Activated CD8-positive, alpha-beta memory T cell treated with anti-CD3 and anti-CD28 coated beads for 48 hours (primary cell): ENCODE results near the gene CTNND2.

Experiments used
- DNase-seq, 3 experiments: peaks; one replicate each; pipeline ENCODE4 v3.0.0-alpha.2; 2020; ENCODE audit warnings: low read depth in 2 of 3, low spot score in 2 of 3

CTNND2 gene

DNA sequence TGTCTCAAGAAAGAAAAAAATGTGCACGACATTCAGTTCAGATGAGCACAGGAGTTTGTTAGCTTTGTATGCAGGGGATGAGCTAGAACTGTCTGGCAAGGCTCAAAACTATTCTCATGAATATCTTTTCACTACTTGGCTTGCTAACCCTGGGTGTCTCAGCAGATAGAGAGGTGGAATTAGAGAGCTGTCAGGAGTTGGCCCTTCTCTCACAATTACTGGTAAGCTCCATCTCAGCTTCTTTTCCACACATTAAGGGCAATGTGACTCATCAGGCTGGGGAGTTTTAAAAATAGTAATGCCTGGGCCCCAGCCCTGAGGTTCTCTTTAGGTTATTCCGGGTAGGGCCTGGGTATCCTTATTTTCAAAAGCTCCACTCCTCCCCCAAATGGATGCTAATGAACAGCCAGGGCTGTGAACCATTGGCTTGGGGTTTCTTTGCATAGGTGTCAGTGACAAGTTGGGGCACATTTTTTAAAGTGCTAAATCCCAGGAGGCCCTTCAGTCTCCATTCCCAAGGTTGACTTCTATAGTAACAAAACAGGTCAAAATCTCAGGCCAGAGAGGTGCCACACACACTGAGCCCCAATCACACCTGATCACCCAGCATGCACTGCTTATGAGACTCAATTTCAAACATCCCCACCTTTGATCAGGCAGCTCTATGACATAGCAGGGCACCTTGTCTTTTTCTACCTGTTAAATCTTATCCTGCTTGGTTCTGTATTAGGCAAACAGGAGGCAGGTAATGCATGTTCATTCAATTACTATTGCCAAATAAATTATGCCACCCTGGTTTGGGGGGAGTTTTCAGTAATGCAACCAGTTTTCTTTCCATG lies 903.5 kb downstream of the CTNND2 start:
- no peak for DNase-seq

DNA sequence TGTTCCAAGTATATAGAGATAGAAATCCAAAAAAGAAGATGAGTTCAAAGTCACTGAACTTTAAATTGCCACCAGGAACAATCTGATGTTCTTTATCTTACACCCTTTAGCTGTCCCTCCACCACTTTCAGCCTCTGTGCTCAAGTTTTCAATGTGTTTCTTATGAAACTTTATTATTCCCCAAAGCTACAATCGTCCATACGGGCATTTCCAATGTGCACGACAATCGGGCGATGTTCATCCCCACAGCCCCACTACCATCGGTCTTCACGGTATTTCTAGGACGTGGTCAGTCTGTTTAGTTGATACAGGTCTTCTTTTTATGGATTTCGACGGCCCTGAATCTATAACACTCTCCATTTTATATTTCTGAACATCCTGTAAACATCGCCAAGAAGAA lies 904.5 kb downstream of the CTNND2 start:
- DNase-seq, result no peak

DNA sequence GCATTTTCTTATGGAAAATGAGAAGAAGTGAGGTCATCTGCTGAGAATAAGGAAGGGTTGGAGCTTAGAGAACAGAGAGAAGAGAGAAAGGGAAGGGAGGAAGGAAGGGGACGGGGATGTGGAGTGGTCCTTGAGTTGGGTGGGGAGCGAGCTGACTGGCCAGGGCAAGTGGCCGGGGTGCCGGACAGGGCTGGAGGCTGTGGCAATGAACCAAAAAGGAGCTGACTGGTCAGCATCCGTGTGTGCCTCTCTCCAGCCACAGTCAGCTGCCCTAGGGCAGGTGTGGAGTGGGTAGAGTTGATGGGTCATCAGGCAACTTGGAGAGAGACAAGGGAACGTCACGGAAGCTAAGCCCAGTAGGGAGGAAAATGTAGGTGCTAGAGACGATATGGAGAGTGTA lies 908.4 kb downstream of the CTNND2 start:
- DNase-seq, result no peak

DNA sequence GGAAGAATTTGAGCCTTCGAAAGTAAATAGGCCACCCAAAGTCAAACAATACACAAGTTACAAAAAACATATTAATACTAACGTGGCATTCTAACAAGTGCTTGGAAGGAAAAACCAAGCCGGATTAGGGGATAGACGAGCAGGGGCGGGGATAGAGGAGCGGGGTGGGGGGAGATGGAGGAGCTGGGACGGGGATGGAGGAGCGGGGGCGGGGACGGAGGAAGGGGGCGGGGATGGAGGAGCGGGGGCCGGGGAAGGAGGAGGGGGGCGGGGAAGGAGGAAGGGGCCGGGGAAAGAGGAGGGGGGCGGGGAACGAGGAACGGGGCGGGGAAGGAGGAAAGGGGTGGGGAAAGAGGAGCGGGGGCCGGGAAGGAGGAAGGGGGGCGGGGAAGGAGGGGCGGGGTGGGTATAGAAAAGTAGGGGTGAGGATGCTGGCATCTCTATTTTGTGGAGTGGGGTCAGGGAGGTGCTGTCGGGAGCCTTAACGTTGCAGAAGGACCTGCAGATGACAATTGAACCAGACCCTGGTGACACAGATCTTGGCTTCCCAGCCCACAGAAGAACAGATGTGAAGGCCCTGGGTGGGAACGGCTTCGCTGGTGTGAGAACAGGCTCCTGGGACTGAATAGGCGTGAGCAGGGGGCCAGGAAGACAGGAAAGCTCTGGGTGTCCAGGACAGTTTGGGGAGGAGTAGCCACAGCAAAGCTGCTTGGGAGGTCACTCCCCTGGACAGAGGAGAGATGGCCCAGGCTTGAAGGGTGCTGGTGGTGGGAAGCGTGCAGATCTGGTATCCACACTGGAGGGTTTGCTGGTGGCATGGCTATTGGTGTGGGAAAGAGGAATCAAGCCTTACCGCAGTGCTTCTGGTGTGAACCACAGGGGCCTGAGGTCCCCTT lies 909.9 kb downstream of the CTNND2 start:
- no peak for DNase-seq

DNA sequence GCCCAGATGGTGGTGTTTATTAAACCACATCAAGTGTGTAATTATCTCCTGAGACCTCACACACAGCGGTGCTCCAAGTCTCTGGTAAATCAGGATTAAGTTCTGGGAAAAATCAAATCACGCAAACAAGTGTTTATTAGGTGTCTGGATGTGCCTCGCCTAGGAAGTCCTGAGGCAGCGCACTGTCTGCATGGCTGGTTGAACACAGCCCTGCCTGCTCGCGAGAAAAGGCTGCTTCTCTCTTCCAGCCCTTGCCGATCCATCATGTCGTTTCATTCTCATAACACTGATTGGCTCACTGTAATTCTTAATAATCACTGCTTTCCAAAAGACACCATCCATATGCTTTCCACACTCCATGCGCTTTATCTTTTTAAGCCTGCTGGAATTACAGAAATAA lies 913.6 kb downstream of the CTNND2 start:
- no peak for DNase-seq

DNA sequence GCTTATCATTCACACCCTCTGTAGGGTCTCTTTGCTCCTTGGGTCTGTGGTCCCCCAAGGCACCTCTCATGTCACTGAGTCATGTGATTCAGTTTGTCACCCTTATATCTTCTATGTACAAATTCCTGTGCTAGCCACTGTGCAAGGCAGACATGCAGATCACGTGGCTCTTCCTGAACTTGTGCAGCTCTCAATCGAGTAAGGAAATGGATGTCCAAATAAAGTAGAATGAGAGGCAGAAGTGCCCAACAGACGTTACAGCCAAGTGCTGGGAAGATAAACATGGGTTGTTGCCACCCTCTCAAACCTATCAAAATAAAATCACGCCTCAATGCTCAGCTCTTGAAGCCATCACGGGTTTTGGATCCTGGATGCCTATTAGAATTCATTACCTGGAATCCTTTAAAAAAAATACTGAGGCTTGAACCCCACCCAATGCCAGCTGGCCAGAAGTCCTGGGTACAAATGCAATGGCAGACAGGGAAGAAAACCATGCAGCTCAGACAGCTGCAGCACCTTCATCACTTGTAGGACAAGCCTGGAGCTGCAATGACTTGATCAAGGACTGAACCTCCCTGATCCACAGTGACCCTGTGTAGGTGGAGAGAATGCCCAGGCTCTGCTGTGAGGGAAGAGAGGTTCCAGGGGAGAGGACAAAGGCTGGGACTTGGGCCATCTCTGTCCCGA lies 914.5 kb downstream of the CTNND2 start:
- DNase-seq, result no peak

DNA sequence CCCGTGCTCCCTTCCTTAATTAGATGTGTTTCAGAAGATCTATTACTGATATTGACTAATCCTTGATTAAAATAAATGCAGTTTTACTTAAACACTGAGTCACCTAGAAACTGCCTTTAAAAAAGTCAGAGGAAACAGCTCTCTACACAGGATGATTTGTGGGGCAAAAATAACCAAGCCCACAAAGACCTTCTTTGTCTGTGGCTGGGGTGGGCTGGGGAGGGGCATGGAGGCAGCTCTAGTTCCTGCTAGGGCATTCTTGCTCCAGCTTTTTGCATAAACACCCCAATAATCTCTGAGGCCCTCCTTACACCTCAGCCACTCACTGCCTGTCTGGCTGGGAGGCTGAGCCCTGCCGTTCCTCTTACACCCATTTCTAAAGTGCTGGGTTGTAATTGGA lies 915.6 kb downstream of the CTNND2 start:
- no peak for DNase-seq

DNA sequence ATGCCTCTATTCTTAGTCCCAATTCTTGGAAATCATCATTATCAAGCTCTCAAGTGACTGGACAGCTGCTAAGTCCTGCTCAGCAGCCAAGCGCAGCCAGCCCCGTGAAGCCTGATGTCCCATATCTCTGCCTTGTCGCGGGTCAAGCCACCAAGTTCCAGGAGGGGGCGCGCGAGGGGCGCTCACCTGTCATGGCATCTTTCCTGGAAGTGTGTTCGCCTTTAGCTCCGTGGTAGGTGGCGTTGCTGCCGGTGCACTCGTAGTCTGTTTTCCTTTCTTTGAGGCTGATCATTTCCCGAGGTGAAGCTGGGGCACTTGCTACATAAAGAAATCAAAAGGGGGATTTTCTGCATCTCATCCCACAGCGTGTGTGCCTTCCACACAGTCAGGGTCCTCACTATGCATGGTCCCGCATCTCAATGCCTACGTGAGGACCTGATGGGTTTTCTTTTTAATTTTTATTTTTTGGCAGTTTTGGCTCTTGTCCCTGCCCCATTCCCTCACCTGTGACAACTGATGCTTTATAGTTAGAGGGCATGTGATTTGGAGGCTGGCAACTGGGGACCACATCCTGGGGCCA lies 916.2 kb downstream of the CTNND2 start:
- peak; percentile 33 to 66 (median 40) for DNase-seq

DNA sequence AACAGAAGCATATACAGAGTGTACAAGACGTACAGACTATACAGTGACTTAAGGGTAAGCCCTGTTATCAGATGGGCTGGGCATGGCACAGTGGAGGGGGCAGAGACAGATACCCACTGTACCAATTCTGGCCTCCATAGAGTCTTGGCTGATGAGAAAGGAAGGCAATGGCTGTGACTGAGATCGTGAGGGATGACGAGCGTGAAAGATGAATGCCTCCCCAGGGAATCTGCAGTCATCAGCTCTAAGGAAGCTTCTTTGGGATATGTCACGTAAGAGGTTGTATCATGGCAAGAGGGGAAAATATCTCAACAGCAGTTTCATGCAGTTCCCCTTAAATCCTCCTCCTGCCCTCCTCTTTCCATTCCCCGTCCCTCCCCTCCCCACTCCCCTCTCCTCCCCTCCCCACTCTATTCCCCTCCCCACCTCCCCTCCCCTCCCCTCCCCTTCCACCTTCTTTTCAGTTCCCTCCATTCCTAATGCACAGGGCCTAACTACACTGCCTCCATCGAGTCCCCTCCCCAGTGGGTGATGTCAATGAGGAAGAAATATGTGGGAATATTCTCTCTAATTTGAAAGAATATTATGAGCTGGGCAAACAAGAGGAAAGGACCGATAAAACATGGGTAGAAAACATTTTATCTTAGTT lies 916.8 kb downstream of the CTNND2 start:
- DNase-seq, result no peak

DNA sequence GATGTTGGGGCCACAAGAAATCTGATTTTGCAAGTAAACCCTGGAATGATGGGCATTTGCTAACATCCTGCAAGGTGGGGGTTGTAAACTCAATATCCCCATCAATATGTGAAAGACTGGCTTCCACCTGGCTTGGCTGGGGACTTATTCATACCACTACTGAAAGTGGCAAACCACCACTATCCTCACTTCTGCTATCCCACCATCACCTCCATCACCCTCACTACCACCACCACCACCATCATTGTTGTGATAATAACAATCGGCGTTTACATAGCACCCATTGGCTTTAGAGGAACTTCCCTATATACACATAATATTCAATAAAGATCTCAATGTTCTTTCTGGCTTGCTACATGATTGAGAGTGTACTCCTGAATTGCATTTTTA lies 918.5 kb downstream of the CTNND2 start:
- DNase-seq, result no peak

DNA sequence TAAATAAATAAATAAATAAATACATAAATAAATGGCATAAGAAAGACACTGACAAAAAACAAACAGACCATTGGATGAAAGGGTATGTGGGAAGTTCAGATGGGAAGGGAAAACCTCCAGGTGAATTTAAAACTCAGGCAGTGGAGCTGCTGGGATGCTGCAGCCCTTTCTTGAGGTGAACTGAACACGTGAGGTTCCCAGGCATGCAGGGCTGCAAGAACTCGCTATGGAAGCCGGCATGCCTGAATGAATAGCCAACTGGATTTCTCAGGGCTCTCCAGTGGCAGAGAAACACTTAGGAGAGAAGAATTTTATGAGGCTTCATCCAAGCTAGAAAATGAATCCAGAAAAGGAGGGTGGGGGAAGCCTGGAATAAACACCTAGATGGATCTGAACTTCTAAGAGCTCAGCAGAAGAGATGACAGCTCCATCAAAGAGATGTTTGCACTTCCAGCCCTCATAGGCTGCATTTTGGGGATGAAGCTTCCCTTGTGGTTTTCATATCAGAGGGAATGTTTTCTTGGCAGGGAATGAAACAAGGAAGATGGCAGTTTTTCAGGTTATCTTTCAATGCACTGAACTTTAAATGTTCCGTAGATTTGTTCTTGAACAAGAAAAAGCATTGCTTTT lies 919.0 kb downstream of the CTNND2 start:
- no peak for DNase-seq

DNA sequence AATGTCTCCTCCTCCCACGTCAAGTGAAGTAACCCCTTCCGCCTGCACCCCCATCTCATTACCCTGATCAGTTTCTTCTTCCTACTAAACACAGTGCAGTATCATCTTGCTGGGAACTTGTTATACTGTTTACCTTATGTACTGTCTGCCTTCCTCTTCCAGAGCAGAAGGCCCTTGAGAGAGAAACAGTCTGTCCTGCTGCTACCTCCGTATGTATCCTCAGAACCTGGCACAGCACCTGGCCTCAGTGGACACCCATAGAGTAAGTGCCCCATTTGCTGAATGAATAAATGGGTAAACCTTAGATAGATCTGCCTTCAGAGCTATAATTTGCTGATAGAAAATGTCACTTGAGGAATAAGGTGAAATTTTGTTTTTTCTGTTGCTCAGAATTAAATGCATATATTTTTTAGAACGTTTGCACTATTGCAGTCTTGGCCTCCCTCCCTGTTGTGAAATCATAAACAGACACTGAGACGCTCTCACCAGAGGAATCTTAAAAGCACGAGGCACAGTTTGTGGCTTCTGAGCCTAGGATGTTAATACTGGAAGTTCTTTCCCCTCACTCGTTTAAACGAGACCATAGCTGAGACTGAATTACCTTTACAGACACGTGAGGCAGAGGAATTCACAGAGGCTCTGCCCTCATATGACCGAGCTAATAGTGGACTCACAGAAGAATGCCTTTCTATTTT lies 920.1 kb downstream of the CTNND2 start:
- no peak for DNase-seq

DNA sequence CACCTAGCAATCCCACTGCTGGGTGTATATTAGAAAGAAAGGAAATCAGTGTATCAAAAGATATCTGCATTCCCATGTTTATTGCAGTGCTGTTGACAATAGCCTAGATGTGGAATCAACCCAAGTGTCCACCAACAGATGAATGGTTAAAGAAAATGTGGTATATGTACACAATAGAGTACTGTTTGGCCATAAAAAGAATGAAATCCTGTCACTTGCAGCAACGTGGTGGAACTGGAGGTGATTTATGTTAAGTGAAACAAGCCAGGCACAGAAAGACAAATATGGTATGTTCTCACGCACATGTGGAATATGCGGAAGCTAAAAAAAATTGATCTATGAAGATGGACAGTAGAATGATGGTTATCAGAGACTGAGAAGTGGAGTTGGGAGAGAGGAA lies 921.6 kb downstream of the CTNND2 start:
- no peak for DNase-seq

DNA sequence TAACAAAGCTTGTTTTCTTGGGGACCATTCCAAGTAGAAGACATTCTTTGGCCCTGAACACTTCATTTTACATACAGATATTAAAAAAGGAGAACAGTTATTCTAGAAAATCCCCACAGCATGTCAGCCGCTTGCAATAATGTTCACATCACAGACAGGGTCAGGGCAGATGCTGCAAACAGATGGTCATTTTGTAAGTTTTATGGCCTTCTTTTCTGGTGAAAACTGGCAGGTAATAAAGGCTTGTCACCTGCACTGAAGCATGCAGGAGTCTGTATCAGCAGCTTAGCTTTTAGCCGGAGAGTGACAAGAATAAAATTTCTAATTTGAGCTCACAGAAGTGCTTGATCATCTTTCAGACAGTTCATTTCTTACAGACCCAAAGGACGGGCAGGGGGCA lies 922.3 kb downstream of the CTNND2 start:
- no peak for DNase-seq

DNA sequence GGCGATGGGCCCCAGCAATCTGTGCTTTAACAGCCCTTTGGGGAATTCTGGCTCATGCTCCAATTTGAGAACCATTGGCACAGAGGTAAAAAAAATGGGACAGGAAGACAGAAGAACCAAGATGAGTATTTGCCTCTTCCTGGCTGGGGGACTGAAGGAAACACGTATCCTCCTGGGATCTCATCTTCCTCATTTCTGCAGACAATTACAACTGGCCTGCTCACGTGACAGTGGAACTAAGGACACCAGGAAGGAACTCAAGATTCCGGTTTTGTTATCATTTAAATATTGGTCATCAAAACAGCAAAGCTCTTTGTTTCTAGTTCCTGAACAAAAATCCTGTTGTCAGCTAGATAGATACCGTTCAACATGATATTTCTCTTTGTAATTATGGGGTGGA lies 927.2 kb downstream of the CTNND2 start:
- no peak for DNase-seq

DNA sequence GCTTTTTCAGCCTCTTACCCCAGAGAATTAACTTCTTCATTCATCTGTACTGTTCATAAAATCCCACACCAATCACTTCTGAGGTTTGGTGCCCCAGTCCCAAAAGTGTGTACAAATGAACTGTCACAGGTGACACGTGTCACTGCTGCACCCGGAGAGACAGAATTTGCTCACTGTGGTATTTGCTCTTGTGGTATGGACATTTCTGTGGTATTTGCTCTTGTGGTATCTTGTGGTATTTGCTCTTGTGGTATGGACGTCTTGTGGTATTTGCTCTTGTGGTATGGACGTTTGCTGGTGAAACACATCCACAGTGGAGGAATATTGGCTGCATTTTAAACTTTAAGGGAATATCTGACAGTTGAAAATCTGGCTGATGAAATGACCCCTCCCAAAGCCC lies 928.3 kb downstream of the CTNND2 start:
- no peak for DNase-seq

DNA sequence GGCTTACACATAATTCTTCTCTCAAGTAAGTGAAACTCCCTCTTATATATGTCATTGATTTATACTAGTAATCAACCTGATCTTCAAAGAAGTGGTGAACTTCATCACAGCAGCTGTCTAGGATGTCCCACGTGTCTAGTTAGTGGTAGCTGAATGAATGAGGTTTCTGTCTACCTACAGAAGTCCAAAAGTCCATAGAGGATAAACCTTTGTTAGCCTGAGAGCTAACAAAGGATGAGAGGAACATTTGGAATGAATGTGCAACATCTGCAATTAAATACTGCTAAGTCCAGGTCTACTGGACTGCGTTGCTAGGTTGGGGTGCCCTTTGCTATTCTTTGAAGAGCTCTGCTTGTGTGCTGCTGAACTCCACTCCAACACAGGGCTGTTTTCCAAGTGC lies 929.4 kb downstream of the CTNND2 start:
- no peak for DNase-seq

DNA sequence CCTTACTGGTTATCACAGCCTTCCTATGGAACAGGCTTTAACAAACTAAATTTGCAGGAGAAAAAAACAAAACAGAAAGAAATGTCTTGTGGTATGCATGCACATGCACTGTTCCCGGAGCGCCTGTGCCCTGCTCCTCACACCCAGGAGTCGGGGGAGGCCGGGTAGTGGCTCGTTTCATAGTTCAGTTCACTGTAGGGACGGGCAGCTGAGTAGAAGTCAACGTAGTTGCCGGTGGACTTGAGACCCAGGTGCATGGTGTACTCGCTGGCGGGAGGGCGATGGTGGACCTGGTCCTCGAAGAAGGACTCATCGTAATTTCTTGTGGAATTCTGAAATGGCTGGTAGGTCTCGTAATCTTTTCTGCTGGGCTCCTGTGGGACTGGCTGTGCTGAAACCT lies 930.9 kb downstream of the CTNND2 start:
- DNase-seq, result no peak

DNA sequence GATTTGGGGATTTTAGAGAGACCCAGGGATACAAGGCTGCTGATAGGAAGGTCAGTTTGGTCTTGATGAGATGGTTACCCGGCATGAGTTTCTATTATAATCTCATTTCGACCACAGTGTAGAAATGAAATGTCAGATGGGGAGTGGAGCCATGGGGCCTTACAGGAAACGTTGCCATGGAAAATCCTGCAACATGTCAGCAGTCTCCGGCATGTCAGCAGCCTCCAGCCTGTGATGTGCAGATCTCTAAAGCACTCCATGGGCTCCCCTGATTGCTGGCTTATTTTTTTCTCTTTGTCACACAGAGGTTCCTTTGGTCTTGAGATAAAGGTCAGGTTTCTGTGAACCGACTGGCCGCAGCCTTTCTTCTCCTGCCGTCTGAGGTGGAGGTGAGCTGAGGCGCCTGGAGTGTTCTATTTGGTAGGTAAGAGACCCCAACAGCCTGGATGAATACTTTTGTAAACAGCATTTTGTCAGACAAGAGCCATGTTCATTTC lies 934.5 kb downstream of the CTNND2 start:
- no peak for DNase-seq

DNA sequence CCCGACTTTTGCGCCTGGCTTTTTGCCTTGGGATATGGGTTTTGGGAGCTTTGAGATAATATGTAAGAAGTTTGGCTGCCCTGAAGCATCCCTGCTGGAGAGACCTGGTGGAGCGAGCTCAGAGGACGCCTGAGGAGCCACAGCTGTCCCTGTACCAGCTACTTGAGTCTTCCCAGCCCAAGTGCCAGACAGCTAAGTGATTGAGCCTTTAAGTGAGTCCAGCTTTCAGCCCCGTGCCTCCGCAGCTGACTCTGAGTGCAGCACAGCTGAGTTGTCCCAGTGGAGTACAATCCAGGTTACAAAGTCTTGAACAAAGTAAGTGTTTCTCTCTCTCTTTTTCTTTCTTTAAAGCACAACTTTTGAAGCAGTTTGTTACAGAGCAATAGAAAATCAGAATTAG lies 939.4 kb downstream of the CTNND2 start:
- DNase-seq, result no peak
